ENCODE data around the gene SPATA3. TPM values are rescaled to one million over a fixed set of nuclear protein-coding genes. Genes with fewer than 3 reads are reported as not detected.
"Not testable (repeated sequence)": the region's sequence is repeated elsewhere in the genome, so short reads cannot be mapped to it uniquely, and the experiment has no call there.

The SPATA3 gene
- polyA plus RNA-seq, 4 donors: not detected

GRCh38 chr2:230990131-230990898 lies 5.6 kb upstream of the SPATA3 start:
- no peak for DNase-seq (ENCODE audit: low read depth in 4 of 4, low spot score in 3 of 4)

GRCh38 chr2:230990899-230991150 lies 5.1 kb upstream of the SPATA3 start:
- DNase-seq (ENCODE audit: low read depth in 4 of 4, low spot score in 3 of 4): no peak

GRCh38 chr2:230991598-230991997 lies 4.3 kb upstream of the SPATA3 start:
- DNase-seq (ENCODE audit: low read depth in 4 of 4, low spot score in 3 of 4): no peak

- no peak for DNase-seq (ENCODE audit: low read depth in 4 of 4, low spot score in 3 of 4)
Observed at GRCh38 chr2:230996661-230997060, 740 bp downstream of the SPATA3 start.

- DNase-seq (ENCODE audit: low read depth in 4 of 4, low spot score in 3 of 4): no peak
Observed at GRCh38 chr2:230998882-230999281, 3.0 kb downstream of the SPATA3 start.

GRCh38 chr2:230999477-230999876 lies 3.6 kb downstream of the SPATA3 start:
- DNase-seq (ENCODE audit: low read depth in 4 of 4, low spot score in 3 of 4): no peak

- DNase-seq (ENCODE audit: low read depth in 4 of 4, low spot score in 3 of 4): no peak
Observed at GRCh38 chr2:231000211-231000904, 4.4 kb downstream of the SPATA3 start.

- no peak for DNase-seq (ENCODE audit: low read depth in 4 of 4, low spot score in 3 of 4)
Observed at GRCh38 chr2:231001036-231001435, 5.1 kb downstream of the SPATA3 start.

GRCh38 chr2:231001921-231002320 lies 6.0 kb downstream of the SPATA3 start:
- no peak for DNase-seq (ENCODE audit: low read depth in 4 of 4, low spot score in 3 of 4)

GRCh38 chr2:231002641-231003040 lies 6.7 kb downstream of the SPATA3 start:
- no peak for DNase-seq (ENCODE audit: low read depth in 4 of 4, low spot score in 3 of 4)

GRCh38 chr2:231003186-231003585 lies 7.3 kb downstream of the SPATA3 start:
- no peak for DNase-seq (ENCODE audit: low read depth in 4 of 4, low spot score in 3 of 4)

GRCh38 chr2:231004930-231005329 lies 9.0 kb downstream of the SPATA3 start:
- DNase-seq (ENCODE audit: low read depth in 4 of 4, low spot score in 3 of 4): not testable (repeated sequence)

- no peak for DNase-seq (ENCODE audit: low read depth in 4 of 4, low spot score in 3 of 4)
Observed at GRCh38 chr2:231007286-231008098, 11.6 kb downstream of the SPATA3 start.

- no peak for DNase-seq (ENCODE audit: low read depth in 4 of 4, low spot score in 3 of 4)
Observed at GRCh38 chr2:231008131-231008530, 12.2 kb downstream of the SPATA3 start.

GRCh38 chr2:231009236-231009919 lies 13.5 kb downstream of the SPATA3 start:
- DNase-seq (ENCODE audit: low read depth in 4 of 4, low spot score in 3 of 4): no peak

GRCh38 chr2:231010201-231010730 lies 14.3 kb downstream of the SPATA3 start:
- DNase-seq (ENCODE audit: low read depth in 4 of 4, low spot score in 3 of 4): no peak

GRCh38 chr2:231011526-231011925 lies 15.6 kb downstream of the SPATA3 start:
- DNase-seq (ENCODE audit: low read depth in 4 of 4, low spot score in 3 of 4): no peak

GRCh38 chr2:231012463-231012862 lies 16.5 kb downstream of the SPATA3 start:
- DNase-seq (ENCODE audit: low read depth in 4 of 4, low spot score in 3 of 4): no peak

- DNase-seq (ENCODE audit: low read depth in 4 of 4, low spot score in 3 of 4): no peak
Observed at GRCh38 chr2:231013820-231014219, 17.9 kb downstream of the SPATA3 start.

- no peak for DNase-seq (ENCODE audit: low read depth in 4 of 4, low spot score in 3 of 4)
Observed at GRCh38 chr2:231015478-231015877, 19.6 kb downstream of the SPATA3 start.

- no peak for DNase-seq (ENCODE audit: low read depth in 4 of 4, low spot score in 3 of 4)
Observed at GRCh38 chr2:231015926-231016325, 20.0 kb downstream of the SPATA3 start.

All from right renal pelvis (tissue), 4 donors.